Astrocyte of the cerebellum (primary cell): ENCODE measurements around the gene VAT1L.

ENCODE experiments used
- DNase-seq: peaks from one replicate; pipeline ENCODE4 v3.0.0-alpha.2; 2011; ENCODE audit warnings: low read depth
- H3K4me3 ChIP-seq: 2 replicates; pipeline ENCODE4 v1.5.1; 2011; ENCODE audit warnings: mild to moderate bottlenecking, low read depth, low read length, moderate library complexity
- in situ Hi-C: cut with HindIII; loops from 2 replicates; pipeline ENCODE4 v1.10.0; 2017; ENCODE audit warnings: low sequenced_read_pairs
- TF ChIP-seq, protein P1 (sequence below): IDR thresholded peaks from 2 replicates; pipeline ENCODE4 v1.5.1; 2012; ENCODE audit warnings: low read length, low read depth, moderate library complexity, mild to moderate bottlenecking; ENCODE audit errors: missing control alignments

The VAT1L gene

DNA sequence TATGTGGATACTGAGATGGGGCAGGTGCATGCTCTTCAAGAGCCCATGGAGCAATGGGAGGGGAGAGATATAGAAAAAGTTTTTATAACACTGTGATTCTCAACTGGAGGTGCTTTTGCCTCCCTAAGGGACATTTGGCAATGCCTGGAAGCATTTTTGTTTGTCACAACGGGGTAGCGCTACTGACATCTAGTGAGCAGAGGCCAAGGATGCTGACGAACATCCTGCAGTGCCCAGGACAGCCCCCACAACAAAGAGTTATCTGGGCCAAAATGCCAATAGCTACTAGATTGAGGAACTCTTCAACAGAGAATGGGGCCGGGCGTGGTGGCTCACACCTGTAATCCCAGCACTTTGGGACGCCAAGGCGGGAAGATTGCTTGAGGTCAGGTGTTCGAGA is 166.8 kb downstream of the VAT1L start:
- TF ChIP-seq, protein P1, sequence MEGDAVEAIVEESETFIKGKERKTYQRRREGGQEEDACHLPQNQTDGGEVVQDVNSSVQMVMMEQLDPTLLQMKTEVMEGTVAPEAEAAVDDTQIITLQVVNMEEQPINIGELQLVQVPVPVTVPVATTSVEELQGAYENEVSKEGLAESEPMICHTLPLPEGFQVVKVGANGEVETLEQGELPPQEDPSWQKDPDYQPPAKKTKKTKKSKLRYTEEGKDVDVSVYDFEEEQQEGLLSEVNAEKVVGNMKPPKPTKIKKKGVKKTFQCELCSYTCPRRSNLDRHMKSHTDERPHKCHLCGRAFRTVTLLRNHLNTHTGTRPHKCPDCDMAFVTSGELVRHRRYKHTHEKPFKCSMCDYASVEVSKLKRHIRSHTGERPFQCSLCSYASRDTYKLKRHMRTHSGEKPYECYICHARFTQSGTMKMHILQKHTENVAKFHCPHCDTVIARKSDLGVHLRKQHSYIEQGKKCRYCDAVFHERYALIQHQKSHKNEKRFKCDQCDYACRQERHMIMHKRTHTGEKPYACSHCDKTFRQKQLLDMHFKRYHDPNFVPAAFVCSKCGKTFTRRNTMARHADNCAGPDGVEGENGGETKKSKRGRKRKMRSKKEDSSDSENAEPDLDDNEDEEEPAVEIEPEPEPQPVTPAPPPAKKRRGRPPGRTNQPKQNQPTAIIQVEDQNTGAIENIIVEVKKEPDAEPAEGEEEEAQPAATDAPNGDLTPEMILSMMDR = no peak
- in situ Hi-C loops = no loop called here
- no peak overlapping the region for H3K4me3 ChIP-seq
- DNase-seq = no peak

DNA sequence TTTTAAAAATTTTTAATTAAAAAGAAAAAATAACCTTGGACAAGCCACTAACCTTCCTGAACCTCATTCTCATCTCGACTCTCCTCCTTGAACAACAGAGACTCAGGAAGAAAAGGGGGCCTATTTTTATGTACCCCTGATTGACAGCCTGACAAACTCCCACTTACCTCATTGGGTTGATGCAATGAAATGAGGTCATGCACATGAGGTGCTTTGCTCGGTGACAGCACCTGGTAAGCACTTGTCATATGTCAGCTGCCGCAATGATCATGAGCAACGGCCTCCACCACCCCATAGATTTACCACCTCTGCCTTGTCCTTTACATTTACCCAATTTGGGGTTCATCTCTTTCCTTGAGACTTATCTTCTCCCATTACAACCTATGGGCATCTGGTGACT is 167.9 kb downstream of the VAT1L start:
- in situ Hi-C loops = no loop called here
- DNase-seq = no peak
- no peak overlapping the region for H3K4me3 ChIP-seq
- TF ChIP-seq, protein P1 = no peak

DNA sequence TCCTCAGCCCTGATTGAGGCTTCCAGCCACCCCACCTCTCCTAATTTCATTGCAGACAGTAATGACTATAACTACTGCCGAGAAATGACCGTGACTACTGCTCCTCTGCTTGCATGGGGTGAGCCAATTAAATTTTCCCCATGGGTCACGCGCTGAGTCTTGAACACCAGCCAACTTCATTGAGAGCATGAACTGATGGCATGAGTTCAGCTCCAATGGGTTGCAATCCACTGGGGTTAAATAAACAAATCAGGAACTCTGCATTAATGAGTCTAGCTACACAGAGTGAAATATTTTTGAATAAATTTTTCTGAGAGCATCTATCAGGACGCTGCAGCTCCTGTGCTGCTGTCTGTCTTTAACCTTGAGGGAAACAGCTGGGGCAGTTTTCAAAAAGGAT is 172.4 kb downstream of the VAT1L start:
- H3K4me3 ChIP-seq = no peak overlapping the region
- TF ChIP-seq, protein P1 = no peak
- in situ Hi-C loops = no loop called here
- DNase-seq = no peak

DNA sequence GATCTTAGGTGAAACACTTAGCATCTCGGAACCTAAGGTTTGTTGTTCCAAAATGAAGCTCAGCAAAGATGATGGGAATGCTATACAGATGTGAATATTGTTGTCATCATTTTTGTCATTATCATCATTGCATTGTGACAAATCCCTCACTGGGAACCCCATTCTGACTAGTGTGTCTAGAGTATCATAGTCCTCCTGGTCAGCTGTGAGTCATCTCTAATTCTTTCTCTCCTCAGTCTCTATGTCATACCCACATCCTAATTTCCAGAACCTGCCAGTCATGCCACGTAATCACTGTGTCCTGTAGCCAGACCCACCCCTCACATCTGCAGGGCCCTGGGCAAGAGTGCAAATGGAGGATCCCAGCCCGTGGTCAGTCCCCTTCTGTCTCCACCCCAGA is 173.4 kb downstream of the VAT1L start:
- TF ChIP-seq, protein P1 = no peak
- DNase-seq = no peak
- no peak overlapping the region for H3K4me3 ChIP-seq
- in situ Hi-C loops = no loop called here

DNA sequence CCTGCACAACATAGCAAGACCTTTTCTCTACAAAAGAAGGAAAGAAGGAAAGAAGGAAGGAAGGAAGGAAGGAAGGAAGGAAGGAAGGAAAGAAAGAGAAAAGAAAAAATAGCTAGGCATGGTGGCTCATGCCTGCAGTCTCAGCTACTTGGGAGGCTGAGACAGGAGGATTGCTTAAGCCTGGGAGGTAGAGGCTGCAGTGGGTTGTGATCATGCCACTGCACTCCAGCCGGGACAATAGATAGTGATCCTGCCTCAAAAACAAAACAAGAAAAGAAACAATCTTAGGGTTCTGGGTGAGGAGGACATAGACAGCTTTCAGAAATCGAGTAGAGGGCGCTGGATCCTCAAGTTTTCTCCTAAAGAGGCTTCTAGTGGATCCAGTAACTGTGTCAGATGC is 174.3 kb downstream of the VAT1L start:
- no peak for DNase-seq
- H3K4me3 ChIP-seq = no peak overlapping the region
- in situ Hi-C loops = no loop called here
- TF ChIP-seq, protein P1 = no peak

DNA sequence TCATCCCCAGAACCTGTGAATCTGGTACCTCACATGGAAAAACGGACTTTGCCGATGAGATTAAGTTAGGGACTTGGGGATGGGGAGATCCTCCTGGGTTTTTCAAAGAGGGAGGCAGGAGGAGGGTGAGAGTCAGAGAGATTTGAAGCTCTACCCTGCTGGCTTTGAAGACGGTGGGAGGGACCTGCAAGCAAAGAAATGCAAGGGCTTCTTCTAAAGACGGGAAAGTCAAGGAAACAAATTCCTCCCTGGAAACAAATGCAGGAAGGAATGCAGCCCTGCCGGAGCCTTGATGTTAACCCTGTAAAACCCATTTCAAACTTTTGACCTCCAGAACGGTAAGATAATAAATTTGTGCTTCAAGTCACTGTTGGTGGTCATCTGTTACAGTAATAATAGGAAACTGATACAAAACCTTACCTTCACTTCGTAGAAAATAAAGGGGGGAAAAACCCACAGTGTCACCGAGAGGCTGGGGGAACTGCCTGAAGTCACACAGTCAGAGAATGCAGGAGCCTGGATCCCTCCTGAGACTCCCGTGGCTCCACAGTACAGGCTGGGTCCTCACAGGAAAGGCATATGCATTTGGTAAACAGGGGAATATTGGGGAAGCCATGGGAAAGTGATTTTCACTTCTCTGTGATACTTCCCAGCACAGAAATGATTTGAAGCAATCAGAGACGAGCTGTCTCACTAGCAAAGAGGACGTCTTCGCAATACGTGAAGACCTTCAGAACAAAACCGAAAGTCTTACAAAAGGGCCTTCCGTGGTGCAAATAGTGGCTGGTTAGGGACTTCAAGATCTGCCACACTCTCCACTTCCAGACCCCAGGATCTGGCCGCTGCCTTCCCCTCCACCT is 175.1 kb downstream of the VAT1L start:
- in situ Hi-C loops = no loop called here
- DNase-seq = no peak
- TF ChIP-seq, protein P1 = no peak
- no peak overlapping the region for H3K4me3 ChIP-seq

DNA sequence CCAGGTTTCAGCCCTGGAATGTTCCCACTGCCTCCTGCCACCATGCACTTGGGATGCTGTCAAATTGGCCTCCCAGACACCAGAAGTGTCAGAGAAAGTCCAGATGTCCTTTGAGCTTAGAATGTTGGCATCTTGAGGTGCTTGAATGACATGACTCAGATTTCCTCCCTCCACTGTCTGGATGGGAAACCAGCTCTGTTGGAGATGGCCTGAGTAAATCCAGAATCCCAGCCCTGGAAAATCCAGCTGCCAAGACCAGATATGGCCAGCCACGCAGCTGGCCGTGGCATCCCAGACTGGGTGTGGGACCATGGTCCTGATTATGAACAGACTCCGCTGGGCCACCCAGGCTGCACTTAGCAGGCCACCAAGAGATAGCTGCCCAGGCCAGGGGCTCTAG is 177.0 kb downstream of the VAT1L start:
- DNase-seq = no peak
- TF ChIP-seq, protein P1 = no peak
- in situ Hi-C loops = no loop called here
- H3K4me3 ChIP-seq = no peak overlapping the region
